Right kidney (tissue), 9 donors: ENCODE results near the gene SMURF1.
"Not testable (repeated sequence)": the region's sequence is repeated elsewhere in the genome, so short reads cannot be mapped to it uniquely, and the experiment has no call there.

Experiments
- DNase-seq: peaks from one replicate; pipeline ENCODE4 v3.0.0-alpha.2; 2016
- long read RNA-seq, 8 donors: transcript quantifications; one replicate each; lab custom pipeline, GENCODE V29; 2026

The SMURF1 gene
- long read RNA-seq, donor 1, full-length matches to known transcripts: 1 of 7 reads
- long read RNA-seq, donor 1, partial matches to known transcripts: 6 of 7 reads
- long read RNA-seq, donor 1, other reads (novel, unspliced or antisense): 0 of 7 reads
- long read RNA-seq, donor 2, full-length matches to known transcripts: 2 of 2 reads
- long read RNA-seq, donor 2, partial matches to known transcripts: 0 of 2 reads
- long read RNA-seq, donor 2, other reads (novel, unspliced or antisense): 0 of 2 reads
- long read RNA-seq, donor 3: 0 reads
- long read RNA-seq, donor 4: 0 reads
- long read RNA-seq, donor 5, full-length matches to known transcripts: 3 of 3 reads
- long read RNA-seq, donor 5, partial matches to known transcripts: 0 of 3 reads
- long read RNA-seq, donor 5, other reads (novel, unspliced or antisense): 0 of 3 reads
- long read RNA-seq, donor 6, full-length matches to known transcripts: 2 of 2 reads
- long read RNA-seq, donor 6, partial matches to known transcripts: 0 of 2 reads
- long read RNA-seq, donor 6, other reads (novel, unspliced or antisense): 0 of 2 reads
- long read RNA-seq, donor 7: 0 reads
- long read RNA-seq, donor 8: 0 reads

- DNase-seq: peak; percentile 95
These were observed at the start of gene SMURF1 for GRCh38 chr7:99143853-99144672. Gene SMURF1, minus strand, starts transcription at chr7:99144108. Its CDS starts 328 bp downstream, at chr7:99143780.

- no peak for DNase-seq
These were observed 48.1 kb upstream of the SMURF1 start for GRCh38 chr7:99191869-99192596.

GRCh38 chr7:99190359-99191009, 46.6 kb upstream of the SMURF1 start:
- no peak for DNase-seq

- no peak for DNase-seq
These were observed 45.3 kb upstream of the SMURF1 start for GRCh38 chr7:99189222-99189621.

- DNase-seq: no peak
These were observed 44.3 kb upstream of the SMURF1 start for GRCh38 chr7:99188221-99188620.

- DNase-seq: no peak
These were observed 40.8 kb upstream of the SMURF1 start for GRCh38 chr7:99184532-99185218.

- DNase-seq: no peak
These were observed 36.3 kb upstream of the SMURF1 start for GRCh38 chr7:99180067-99180650.

GRCh38 chr7:99177165-99177564, 33.3 kb upstream of the SMURF1 start:
- no peak for DNase-seq

- DNase-seq: no peak
These were observed 29.9 kb upstream of the SMURF1 start for GRCh38 chr7:99173787-99174186.

- DNase-seq: no peak
These were observed 27.8 kb upstream of the SMURF1 start for GRCh38 chr7:99171731-99172130.

GRCh38 chr7:99170730-99171074, 26.8 kb upstream of the SMURF1 start:
- no peak for DNase-seq

- no peak for DNase-seq
These were observed 26.3 kb upstream of the SMURF1 start for GRCh38 chr7:99170065-99170729.

- no peak for DNase-seq
These were observed 23.2 kb upstream of the SMURF1 start for GRCh38 chr7:99167072-99167471.

- DNase-seq: no peak
These were observed 21.9 kb upstream of the SMURF1 start for GRCh38 chr7:99165816-99166215.

- not testable (repeated sequence) for DNase-seq
These were observed 19.8 kb upstream of the SMURF1 start for GRCh38 chr7:99163669-99164068.

- DNase-seq: no peak
These were observed 12.7 kb upstream of the SMURF1 start for GRCh38 chr7:99156649-99157048.

- DNase-seq: no peak
These were observed 11.3 kb upstream of the SMURF1 start for GRCh38 chr7:99155211-99155610.

GRCh38 chr7:99146979-99147378, 3.1 kb upstream of the SMURF1 start:
- no peak for DNase-seq

- no peak for DNase-seq
These were observed 421 bp downstream of the SMURF1 start for GRCh38 chr7:99143521-99143852.

- peak; percentile 46 for DNase-seq
These were observed 984 bp downstream of the SMURF1 start for GRCh38 chr7:99142727-99143520.
